Hepatocyte (in vitro differentiated cells): ENCODE results near the gene GNG13.
"Not testable (repeated sequence)": the region's sequence is repeated elsewhere in the genome, so short reads cannot be mapped to it uniquely, and the experiment has no call there.

Experiments
- CTCF ChIP-seq: fragments of 200-600 bp; sonication (generic); IDR thresholded peaks from 2 replicates; pipeline ENCODE4 v1.5.1; 2016; ENCODE audit warnings: antibody characterized with exemption, mild to moderate bottlenecking; ENCODE audit not compliant: poor library complexity
- EZH2 ChIP-seq: fragments of 200-600 bp; sonication (generic); IDR thresholded peaks from 2 replicates; pipeline ENCODE4 v1.6.1; 2016; ENCODE audit warnings: antibody characterized with exemption, mild to moderate bottlenecking, borderline replicate concordance

- TF ChIP-seq CTCF, EZH2: not testable (repeated sequence)
Observed at GRCh38 chr16:820044-820408, 19.5 kb upstream of the GNG13 start.
